Retina (tissue), 1 donor: ENCODE measurements around the gene LYG1.
A peak's percentile ranks its signal among the peaks of the same experiment; 100 is the strongest.
"Not testable (repeated sequence)": the region's sequence is repeated elsewhere in the genome, so short reads cannot be mapped to it uniquely, and the experiment has no call there.

Experiments
- DNase-seq: peaks from one replicate; pipeline ENCODE4 v3.0.0-alpha.2; 2016

LYG1 gene

DNA sequence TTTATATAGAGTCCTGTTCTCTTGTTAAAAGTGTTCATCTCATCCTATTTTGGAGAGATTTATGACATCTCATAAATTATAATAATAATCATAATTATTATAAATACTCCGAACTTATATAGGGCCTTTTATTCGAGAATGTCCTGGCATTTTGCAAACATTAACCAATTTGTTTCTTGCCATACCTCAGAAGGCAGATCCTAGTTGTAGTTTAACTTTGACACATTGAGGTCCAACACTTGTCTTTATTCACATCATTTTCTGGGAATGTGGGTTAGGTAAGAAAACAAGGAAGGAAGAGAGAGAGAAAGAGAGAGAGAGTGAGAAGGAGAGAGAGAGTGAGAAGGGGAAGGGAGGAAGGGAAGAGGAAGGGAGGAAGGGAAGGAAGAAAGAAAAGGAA, at the start of gene LYG1:
TSS of gene LYG1 (minus strand) at position 101 of the 400 bp plus-strand sequence. CDS start 5,527 bp downstream, outside the sequence.
- not testable (repeated sequence) for DNase-seq

DNA sequence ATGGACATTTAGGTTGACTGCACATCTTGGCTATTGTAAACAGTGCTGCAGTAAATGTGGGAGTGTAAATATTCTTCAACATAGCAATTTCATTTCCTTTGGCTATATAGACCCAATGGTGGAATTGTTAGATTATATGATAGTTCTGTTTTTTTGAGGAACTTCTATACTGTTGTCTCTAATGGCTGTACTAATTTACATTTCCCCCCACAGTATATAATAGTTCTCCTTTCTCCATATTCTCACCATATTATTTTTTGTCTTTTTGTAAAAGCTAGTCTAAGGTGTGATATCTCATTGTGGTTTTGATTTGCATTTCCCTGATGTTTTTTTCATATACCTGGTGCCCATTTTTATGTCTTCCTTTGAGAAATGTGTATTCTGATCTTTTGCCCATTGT, 49.2 kb upstream of the LYG1 start:
- no peak for DNase-seq

DNA sequence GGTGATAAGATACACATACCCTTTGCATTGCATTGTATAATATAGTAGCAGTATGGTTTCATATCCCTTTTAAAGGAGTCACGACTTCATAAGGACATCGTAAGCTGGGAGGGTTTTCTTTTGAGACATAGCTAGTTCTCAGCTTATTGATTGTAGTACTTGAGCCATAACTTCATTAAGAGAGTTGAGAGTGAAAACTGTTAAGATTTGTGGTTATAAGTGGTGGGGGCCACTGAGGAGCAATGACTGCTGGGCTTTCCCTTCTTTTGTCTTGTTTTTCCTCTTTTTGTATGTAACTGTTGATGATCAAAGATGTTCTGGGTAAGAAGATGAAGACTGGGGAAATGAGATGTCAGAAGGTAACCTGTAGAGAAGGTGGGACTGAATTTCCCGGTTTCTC, 47.2 kb upstream of the LYG1 start:
- no peak for DNase-seq

DNA sequence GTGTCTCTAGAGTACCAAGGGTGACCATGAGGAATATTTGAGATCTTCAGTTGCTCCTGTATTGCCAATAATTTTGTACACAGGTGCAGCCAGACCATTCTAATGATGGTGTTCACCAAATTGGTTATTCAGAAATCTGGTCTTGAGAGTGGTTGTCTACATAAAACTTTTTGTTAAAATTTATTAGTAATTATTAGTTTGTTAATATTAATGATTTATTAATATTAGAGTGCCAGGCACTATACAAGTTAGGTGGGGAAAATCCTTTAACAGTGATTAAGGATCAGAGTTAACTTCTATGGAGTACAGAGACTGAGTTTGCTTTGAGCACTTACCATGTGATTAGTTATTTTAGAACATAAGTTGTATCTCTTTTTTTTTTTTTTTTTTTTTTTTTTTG, 45.2 kb upstream of the LYG1 start:
- no peak for DNase-seq

DNA sequence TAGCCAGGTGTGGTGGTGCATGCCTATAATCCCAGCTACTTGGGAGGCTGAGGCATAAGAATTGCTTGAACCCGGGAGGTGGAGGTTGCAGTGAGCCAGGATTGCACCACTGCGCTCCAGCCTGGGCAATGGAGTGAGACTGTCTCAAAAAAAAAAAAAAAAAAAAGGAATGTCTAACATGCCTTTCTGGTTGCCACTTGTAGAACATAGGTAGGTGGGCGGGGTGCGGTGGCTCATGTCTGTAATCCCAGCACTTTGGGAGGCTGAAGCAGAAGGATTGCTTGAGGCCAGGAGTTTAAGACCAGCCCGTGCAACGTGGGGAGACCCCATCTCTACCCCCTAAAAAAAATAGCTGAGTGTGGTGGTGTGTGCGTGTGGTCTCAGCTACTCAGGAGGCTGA, 44.4 kb upstream of the LYG1 start:
- not testable (repeated sequence) for DNase-seq

DNA sequence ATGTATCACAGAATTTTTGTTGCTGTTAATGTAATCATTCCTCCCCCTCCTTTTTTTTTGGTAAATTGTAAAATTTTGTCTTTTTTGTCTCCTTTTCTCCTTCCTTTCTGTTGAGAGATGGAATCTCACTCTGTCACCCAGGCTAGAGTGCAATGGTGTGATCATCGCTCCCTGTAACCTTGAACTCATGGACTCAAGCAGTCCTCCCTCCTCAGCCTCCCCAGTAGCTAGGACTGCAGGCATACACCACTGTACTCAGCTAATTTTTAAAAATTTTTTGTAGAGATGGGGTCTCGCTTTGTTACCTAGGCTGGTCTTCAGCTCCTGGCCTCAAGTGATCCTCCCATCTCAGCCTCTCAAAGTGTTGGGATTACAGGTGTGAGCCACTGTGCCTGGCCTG, 41.5 kb upstream of the LYG1 start:
- no peak for DNase-seq

DNA sequence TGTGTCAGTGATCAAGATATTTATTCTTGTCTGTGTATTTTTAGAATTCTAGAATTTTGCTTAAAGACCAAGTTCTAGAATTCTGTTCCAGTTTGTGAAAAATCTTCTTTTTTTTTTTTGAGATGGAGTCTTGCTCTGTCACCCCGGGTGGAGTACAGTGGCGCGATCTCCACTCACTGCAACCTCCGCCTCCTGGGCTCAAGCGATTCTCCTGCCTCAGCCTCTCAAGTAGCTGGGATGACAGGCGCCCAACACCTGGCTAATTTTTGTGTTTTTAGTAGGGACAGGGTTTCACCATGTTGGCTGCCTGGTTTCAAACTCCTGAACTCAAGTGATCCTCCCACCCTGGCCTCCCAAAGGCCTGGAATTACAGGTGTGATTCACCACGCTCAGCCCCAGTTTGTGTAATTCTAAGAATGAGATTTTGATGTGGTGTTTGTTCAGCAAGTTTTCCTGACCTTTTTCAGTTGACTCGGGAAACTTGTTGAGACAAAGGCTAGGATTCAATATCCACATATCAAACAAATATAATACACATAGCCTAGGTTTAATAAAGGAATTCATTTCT, 39.8 kb upstream of the LYG1 start:
- DNase-seq: no peak

DNA sequence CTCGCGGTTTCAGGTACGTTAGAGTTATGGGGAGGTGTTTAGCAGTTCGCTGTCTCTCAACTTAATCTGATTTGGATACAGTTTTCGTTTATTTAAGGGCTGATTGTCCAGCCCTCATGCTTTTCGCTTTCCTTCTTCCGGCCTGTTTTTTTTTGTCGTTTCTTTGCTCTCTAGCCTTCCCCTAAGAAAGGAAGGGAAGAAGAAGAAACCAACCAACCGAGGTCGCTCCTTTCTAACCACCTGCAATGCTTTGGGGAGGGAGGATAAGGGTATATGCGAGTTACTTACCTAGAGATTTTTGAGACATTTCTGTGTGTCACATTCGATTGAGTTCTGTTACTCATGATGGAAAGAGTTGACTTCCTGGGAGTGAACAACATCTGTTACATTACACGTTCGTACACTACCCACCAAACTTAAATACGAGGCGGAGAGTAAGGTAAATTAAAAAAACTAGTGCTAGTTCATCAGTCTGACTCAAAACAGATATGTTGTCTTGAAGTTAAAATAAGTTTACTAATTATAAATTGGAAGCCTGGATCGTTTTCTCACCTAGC, 37.1 kb upstream of the LYG1 start:
- no peak for DNase-seq

DNA sequence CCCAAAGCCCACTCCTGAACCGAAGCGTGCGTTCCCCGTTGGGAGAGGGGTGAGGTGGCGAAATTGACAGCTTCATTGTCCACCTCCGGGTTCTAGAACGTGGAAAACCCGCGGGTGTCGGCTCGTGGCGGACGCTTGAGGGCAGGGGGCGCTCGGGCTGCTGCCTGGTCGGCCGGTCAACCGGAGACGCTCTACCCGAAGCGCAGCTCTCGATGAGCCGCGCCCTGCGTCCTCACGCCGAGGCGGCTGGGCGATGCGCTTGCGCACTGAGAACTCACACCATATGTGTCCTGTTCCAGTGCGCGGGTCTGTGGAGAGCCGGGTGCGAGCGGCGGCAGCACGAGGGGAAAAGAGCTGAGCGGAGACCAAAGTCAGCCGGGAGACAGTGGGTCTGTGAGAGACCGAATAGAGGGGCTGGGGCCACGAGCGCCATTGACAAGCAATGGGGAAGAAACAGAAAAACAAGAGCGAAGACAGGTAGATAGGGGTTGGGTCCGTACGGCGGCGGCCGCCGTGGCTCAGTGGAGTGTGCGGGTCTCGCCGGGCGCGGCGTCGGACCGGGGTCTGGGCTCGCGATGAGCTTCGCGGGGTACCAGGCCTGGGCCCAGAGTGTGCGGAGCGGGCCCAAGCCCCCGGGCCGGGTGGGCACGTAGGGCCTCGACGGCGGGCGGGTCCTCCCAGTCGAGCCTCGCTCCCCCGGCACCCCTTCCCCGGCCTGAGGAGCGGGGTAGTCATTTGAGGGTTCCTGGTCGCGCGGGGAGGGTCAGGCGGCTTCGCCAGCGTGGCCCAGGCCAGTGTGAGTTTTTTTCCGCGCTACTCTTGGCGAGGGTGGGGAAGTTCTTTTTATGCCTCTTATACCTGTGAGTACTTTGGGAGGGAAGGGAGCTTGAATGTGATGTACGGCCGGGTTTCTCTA, 36.4 kb upstream of the LYG1 start, which contains the start of gene EIF5B:
TSS of gene EIF5B (plus strand) at position 277 of the 916 bp plus-strand sequence. CDS start at position 443, 166 bp downstream.
- peak; percentile 95 for DNase-seq

DNA sequence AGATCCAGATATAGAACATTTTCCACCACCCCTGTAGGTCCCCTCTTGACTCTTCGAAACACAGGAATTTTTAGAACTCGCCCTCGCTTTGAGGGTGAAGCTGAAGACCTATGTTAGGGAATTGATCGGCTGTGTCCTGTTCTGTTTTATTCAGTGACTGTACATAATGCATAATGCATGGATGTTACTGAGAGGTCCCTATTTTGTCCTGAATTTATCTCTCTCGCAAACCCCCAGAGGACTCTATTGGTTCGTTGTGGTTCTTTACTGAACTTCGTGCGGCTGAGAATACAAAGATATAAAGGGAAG, 35.8 kb upstream of the LYG1 start:
- no peak for DNase-seq

DNA sequence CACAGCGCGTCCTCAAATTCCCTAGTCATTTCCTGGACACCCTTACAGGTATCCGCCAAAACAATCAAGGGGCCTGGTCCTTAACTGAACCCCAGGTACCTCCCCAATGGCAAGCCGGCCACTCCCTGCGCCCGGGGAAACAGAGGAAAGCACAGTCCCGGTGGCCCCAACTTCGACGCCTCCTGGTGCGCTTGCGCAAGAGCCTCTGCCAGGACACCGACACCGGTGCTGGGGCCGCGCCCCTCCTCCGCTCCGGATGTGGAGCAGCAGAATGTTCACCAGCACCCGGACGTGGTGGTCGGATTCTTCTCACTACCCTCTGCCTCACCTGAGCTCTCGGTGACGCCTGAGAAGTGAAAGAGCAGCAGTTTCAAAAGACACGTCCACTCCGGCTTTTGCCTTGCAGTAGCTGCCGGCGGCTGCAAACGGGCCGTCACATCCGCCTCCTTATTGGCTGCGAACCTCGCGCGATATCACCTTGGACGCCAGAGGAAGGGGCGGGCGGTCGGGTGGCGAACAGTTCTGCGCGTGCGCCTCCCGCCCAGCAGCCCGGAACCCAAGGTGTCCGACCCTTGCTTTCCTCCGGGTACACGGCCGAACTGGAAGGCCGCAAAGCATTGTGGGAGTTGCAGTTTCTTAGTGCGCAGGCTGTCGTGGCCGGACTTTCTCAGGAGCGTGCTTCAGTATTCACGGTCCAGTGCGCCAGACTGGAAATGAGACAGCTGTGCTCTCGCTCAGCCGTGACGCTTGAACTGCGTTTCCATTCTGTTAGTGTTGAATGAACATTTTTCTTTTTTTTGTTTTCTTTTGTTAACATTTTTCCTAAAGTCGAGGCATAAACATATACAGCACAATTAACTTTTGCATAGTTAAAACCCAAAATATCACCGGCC, 35.2 kb upstream of the LYG1 start, which contains the start of gene TXNDC9:
TSS of gene TXNDC9 (minus strand) at position 423 of the 893 bp plus-strand sequence. CDS start 3,123 bp downstream, outside the sequence.
- peak; percentile 98 for DNase-seq

DNA sequence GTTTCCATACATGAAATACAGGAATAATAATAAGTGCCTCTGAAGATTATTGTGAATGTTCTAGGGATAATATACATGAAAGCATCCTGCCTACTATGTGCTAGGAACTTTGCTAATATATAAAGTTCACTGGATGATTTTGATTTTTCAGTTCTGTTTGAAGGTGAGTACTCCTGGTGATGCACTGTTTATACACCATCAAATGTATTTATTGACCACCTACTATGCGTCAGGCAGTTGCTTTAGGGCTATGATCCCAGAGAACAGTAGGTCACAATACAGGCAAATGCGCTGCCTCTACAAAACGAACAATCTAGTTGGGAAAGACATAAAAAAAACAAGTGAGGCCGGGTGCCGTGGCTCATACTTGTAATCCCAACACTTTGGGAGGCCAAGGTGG, 24.4 kb upstream of the LYG1 start:
- no peak for DNase-seq

DNA sequence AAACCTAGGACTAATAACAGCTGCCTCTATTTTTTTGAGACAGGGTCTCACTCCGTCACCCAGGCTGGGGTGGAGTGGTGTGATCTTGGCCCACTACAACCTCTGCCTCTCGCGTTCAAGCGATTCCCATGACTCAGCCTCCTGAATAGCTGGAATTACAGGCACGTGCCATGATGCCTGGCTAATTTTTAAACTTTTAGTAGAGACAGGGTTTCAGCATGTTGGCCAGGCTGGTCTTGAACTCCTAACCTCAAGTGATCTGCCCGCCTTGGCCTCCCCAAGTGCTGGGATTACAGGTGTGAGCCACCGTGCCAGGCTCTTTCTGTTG, 16.8 kb upstream of the LYG1 start:
- DNase-seq: not testable (repeated sequence)

DNA sequence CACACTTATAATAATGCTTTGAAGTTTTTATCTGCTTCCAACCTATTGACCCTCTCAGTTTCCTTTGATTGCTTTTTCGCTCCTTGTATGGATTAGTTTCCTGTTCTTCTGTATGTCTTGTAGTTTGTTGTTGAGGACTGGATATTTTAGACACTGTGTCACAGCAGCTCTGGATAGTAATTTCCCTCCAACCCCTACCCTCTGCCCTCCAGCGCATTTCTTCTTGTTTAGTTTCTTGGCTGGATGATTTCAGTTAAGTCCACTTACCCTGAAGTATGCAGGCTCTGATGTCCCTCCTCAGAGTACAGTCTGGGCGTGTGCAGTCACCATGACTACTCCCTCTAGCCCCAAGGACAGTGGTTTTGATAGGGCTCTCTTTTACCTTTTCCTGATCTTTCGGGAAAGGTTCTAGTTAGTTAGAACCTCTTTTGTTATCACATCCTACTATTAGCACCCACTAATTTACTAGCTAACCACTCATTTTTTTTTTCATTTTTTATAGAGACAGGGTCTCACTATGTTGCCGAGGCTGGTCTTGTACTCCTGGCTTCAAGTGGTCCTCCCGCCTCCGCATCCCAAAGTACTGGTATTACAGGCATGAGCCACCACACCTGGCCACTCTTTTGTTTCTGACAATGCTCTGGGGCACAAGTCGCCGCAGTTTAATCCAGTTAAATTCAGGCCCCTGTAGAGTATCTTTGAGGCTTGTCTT, 16.3 kb upstream of the LYG1 start:
- no peak for DNase-seq

DNA sequence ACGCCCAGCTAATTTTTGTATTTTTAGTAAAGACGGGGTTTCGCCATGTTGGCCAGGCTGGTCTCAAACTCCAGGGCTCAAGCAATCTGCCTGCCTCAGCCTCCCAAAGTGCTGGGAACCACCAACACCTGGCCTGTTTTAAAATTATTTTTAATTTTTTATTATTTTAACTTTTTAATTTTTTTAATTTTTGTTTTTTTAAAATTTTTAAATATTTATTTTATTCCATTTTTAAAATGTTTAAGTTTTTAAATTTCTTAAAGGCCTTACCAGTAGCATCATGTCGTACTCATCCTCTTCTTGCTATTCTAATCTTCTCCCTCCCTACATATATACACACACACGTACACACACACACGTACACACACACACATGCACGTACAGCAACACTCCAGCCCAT, 1.4 kb downstream of the LYG1 start:
- DNase-seq: no peak

DNA sequence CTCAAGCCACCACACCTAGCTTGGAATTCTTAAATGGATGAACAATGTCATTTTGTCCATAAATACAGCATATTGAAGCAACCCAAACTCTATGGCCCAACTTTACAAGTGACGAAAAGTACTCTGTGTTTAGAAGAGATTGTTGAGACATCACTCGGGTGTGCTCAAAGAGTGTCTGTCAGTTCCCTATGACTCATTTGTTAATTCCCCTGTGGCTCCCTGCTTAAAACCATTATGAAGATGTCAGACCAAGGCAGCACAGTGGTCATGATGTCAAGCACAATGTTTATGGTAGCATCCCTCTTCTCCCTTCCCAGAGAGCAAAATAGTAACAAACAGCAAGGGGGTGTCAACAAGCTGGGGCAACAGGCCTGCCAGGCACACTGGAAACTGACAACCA, 3.0 kb downstream of the LYG1 start:
- DNase-seq: no peak

DNA sequence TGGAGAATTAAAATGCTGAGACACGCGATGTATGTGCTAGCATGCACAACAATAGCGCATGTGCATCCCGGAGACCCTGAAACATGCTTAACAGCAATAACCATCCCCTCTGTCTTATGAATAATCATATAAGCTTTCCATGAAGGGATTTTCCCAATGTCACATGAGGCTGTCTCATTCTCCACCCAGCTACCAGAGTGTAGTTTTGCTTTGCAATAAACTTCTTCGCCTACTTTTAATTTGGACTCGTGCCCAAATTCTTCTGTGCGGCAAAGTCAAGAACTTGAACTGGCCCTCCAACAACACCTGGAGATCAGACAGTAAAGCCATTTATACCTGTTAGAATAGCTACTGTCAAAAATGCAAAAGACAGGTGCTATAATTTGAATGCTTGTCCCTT, 15.5 kb downstream of the LYG1 start:
- DNase-seq: no peak

DNA sequence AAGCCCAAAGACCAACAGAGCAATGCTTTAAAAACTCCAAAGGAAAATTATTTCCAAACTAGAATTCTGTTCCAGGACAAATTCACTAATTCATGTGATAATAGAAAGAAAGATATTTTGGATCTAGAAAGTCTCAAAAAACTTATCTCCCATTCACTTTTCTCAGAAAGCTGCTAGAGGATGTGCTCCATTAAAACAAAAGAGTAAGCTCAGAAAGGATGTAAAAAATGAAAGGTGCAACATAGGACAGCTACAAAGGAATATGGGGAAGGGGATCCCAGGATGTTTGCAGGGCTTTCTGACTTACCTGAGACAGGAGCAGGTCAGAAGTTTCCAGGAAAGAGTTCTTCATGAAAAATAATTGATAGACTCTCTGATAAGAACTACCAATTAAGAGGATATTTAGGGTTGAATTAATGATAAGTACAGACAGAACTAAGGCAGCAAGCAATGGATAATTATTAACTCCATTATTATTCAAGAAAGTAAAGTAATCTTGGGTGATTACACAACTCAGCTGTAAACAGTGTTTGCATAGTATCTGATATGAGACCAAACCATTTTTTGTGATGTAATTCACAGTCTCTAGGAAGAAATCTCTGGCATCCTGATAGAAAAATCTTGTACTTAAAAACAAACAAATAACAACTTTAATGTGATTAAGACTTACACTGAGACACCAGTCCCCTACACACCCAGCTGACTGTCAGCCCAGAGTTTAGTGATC, 20.9 kb downstream of the LYG1 start:
- no peak for DNase-seq

DNA sequence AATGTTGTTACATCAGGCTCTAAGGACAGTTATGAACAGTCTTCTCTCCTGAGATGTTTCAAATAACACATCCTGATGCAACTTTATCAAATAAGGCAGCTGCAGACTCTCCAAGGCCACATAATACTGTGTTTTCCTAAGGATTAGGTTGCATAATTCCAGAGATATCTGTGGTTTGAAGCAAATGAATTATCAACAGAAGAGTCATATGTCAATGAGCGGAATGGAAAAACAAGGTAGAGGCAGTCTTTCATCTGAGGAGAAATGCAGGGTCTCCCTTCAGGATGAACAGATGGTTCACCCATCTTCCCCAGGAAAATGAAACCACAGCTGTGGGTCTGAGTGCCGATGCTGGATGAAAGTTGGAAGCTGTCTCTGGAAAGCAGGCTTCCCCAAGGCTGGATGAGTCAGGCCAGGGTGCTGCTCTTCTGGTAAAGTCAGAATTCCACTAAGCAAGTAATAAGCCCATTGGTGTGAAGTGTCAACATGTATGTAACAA, 22.2 kb downstream of the LYG1 start:
- no peak for DNase-seq

DNA sequence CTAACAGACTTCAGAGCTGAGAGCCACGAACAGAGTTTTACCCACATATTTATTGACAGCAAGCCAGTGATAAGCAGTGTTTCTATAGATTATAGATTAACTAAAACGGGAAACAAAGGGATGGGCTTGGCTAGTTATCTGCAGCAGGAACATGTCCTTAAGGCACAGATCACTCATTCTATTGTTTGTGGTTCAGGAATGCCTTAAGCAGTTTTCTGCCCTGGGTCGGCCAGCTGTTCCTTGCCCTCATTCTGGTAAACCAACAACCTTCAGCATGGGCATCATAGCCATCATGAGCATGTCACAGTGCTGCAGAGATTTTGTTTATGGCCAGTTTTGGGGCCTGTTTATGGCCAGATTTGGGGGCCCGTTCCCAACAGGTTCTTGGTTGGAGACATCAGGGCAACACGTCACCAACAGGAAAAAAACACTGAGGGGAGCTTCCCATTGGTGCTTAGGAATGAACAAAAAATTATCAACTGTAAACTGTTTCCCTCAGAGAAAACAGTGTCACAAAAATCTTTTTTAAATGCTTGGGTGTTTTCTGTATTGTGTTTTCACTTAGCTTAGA, 22.7 kb downstream of the LYG1 start:
- not testable (repeated sequence) for DNase-seq

DNA sequence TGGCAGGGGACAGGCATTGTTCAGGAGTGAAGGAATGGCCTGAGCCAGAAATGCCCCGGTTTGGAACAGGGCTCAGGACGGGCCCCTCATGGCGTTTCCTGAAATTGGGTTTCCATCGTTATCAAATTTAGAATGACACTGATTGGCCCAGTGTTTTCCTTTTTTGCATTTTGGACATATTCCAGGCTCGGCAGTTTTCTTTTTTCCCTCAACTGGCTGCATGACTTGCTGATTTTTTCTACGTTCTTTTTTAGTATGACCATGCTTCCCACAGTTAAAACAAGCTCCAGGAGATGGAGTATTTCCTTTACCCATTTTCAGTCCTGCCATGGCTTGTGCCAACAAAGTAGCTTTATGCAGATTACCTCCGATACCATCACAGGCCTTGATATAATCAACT, 25.1 kb downstream of the LYG1 start:
- no peak for DNase-seq
